ENCODE measurements around the gene AMFR. TPM values are rescaled to one million over a fixed set of nuclear protein-coding genes. Genes with fewer than 3 reads are reported as not detected.

Gene AMFR
- total RNA-seq, 1 experiment from 2014 or later, result 25.6 TPM

GRCh38 chr16:56317998-56318826 lies 107.1 kb downstream of the AMFR start:
- H3K9me3 Mint-ChIP-seq, result no peaks in the 10 kb centered on the region
- Histone ChIP-seq H3K56ac (ENCODE audit: insufficient read length, low read depth, low read length) (no peak overlapping the region), H3K23me2 (ENCODE audit: insufficient read length, low read depth, low read length, poor library complexity, severe bottlenecking) (no peaks in the 10 kb centered on the region), H4K8ac (replicated peaks; ENCODE audit: insufficient read length, low read depth, low read length) (no peak overlapping the region), H3K4me2 (ENCODE audit: insufficient read depth, insufficient read length, low read length) (peak overlapping the region; percentile 17), H3K18ac (ENCODE audit: insufficient read length, low read depth, low read length) (no peak overlapping the region), H2BK15ac (ENCODE audit: low read depth, low read length) (no peak overlapping the region), H3K27ac (ENCODE audit: insufficient read length, low read depth, low read length) (no peak overlapping the region), H2AK5ac (ENCODE audit: insufficient read length, low read length) (no peak overlapping the region), H3K14ac (ENCODE audit: insufficient read depth, low read length) (peak overlapping the region; percentile 52; the same call in 1 of the 2 replicates), H3K4ac (ENCODE audit: low read depth, low read length) (no peak overlapping the region), H3K23ac (ENCODE audit: insufficient read length, low read depth, low read length) (no peak overlapping the region), H4K91ac (ENCODE audit: insufficient read length, low read depth, low read length) (no peak overlapping the region), H2BK20ac (ENCODE audit: low read depth, low read length, poor library complexity, severe bottlenecking) (no peak overlapping the region), H2BK12ac (ENCODE audit: insufficient read length, low read depth, low read length) (no peak overlapping the region), H3K27me3 (ENCODE audit: insufficient read depth, low read length) (no peaks in the 10 kb centered on the region; the same call in 1 of the 2 replicates), H3K4me1 (ENCODE audit: insufficient read depth, low read length) (no peaks in the 10 kb centered on the region), H4K5ac (ENCODE audit: insufficient read length, low read depth, low read length) (no peak overlapping the region), H4K20me1 (ENCODE audit: control insufficient read depth, insufficient read depth, insufficient read length) (no peaks in the 10 kb centered on the region), H2AFZ (ENCODE audit: low read length) (no peak overlapping the region), H3T11ph (ENCODE audit: low read length) (no peak overlapping the region), H3K79me1 (ENCODE audit: insufficient read depth, low read depth, low read length, poor library complexity, severe bottlenecking) (no peaks in the 10 kb centered on the region), H2BK5ac (ENCODE audit: insufficient read length, low read length) (no peak overlapping the region), H3K9ac (ENCODE audit: extremely low read depth, insufficient read length, low read length) (no peak overlapping the region), H3K9me3 (ENCODE audit: control insufficient read depth, low read depth, low read length) (no peaks in the 10 kb centered on the region), H3K79me2 (ENCODE audit: insufficient read depth, low read length) (no peaks in the 10 kb centered on the region), H2BK120ac (ENCODE audit: low read depth, low read length, poor library complexity, severe bottlenecking) (no peak overlapping the region)
- no CpG with 5 or more reads among the region's 28 CpGs for WGBS (ENCODE audit: extremely low coverage, insufficient read length, low lambda C conversion rate)
- H3K27me3 Mint-ChIP-seq (ENCODE audit: low read depth), result peaks cover 8% of the 10 kb centered on the region
- H3K27ac Mint-ChIP-seq, result peak overlapping the region in 1 of 3 experiments; percentile 64; a peak in 1 of 7 replicates
- peaks cover 6 to 8% of the 10 kb centered on the region in 2 experiments for H3K4me1 Mint-ChIP-seq
- H3K36me3 Mint-ChIP-seq (ENCODE audit: insufficient read depth in 1 of 3, low read depth in 3 of 3), result no peaks in the 10 kb centered on the region
- peak overlapping the region; percentile 57 to 64 for H3K4me3 Mint-ChIP-seq
- TF ChIP-seq CTCF (conservative IDR thresholded peaks at IDR 0.05), result peak; percentile 97
- peak; percentile 86 for DNase-seq
